ENCODE results near the gene CASR.

DNA sequence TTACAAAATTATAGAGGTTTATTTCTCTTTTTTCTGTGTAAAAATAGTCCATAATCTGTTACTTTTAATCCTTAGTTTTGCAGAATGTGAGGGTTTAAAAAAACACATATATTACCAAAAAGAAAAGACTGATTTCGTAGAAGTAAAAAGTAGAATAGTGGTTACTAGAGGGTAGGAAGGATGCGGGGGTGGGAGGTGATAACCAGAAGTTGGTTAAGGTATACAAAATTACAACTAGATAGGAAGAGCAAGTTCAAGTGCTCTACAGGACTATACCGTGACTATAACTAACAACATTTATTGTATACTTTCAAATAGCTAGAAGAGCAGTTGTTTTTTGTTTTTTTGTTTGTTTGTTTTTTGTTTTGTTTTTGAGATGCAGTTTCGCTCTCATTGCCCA is 16.1 kb downstream of the CASR start:
- no peak for TF ChIP-seq MXI1 (IDR thresholded peaks at IDR 0.05; ENCODE audit: low read depth, low read length)
- no peak for TF ChIP-seq FOXJ3 (CRISPR knock-in tag; IDR thresholded peaks at IDR 0.05)
- TF ChIP-seq, protein P1, sequence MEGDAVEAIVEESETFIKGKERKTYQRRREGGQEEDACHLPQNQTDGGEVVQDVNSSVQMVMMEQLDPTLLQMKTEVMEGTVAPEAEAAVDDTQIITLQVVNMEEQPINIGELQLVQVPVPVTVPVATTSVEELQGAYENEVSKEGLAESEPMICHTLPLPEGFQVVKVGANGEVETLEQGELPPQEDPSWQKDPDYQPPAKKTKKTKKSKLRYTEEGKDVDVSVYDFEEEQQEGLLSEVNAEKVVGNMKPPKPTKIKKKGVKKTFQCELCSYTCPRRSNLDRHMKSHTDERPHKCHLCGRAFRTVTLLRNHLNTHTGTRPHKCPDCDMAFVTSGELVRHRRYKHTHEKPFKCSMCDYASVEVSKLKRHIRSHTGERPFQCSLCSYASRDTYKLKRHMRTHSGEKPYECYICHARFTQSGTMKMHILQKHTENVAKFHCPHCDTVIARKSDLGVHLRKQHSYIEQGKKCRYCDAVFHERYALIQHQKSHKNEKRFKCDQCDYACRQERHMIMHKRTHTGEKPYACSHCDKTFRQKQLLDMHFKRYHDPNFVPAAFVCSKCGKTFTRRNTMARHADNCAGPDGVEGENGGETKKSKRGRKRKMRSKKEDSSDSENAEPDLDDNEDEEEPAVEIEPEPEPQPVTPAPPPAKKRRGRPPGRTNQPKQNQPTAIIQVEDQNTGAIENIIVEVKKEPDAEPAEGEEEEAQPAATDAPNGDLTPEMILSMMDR (IDR thresholded peaks at IDR 0.05): no peak
- TF ChIP-seq, protein P2, sequence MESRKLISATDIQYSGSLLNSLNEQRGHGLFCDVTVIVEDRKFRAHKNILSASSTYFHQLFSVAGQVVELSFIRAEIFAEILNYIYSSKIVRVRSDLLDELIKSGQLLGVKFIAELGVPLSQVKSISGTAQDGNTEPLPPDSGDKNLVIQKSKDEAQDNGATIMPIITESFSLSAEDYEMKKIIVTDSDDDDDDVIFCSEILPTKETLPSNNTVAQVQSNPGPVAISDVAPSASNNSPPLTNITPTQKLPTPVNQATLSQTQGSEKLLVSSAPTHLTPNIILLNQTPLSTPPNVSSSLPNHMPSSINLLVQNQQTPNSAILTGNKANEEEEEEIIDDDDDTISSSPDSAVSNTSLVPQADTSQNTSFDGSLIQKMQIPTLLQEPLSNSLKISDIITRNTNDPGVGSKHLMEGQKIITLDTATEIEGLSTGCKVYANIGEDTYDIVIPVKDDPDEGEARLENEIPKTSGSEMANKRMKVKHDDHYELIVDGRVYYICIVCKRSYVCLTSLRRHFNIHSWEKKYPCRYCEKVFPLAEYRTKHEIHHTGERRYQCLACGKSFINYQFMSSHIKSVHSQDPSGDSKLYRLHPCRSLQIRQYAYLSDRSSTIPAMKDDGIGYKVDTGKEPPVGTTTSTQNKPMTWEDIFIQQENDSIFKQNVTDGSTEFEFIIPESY (IDR thresholded peaks at IDR 0.05; ENCODE audit: borderline replicate concordance, low read depth): no peak
